K562 (cell line): Measurements from ENCODE around the gene SEZ6. TPM values are rescaled to one million over a fixed set of nuclear protein-coding genes. Genes with fewer than 3 reads are reported as not detected.

ENCODE experiments used
- ARID1B ChIP-seq: fragments of 450-650 bp; IDR thresholded peaks from 2 replicates; pipeline ENCODE4 v1.6.1; 2016; ENCODE audit warnings: antibody characterized with exemption, mild to moderate bottlenecking, inconsistent platforms
- ELF1 ChIP-seq: fragments of 200-800 bp; sonication (Bioruptor generic); IDR thresholded peaks from 2 replicates; pipeline ENCODE4 v1.6.1; 2016; ENCODE audit warnings: missing genetic modification characterization, missing compliant biosample characterization
- ELF4 ChIP-seq: fragments of 450-650 bp; formaldehyde crosslinking; IDR thresholded peaks from 2 replicates; pipeline ENCODE4 v1.4.0; 2022; ENCODE audit warnings: missing genetic modification characterization
- ID3 ChIP-seq, 2 experiments: fragments of 250-450 bp in 1 of 2; fragments of 450-650 bp in 1 of 2; sonication (Bioruptor Pico) in 1 of 2; IDR thresholded peaks; 2 replicates each; pipeline versions ENCODE4 v1.6.1 to v1.8.0; 2016 to 2021; ENCODE audit warnings: mild to moderate bottlenecking in 2 of 2, moderate library complexity in 2 of 2, missing compliant biosample characterization in 1 of 2, missing genetic modification characterization in 1 of 2
- JUND ChIP-seq, 2 experiments: IDR thresholded peaks; 2 replicates in 1 of 2; 3 replicates in 1 of 2; pipeline ENCODE4 v1.6.1; 2011; ENCODE audit warnings: borderline replicate concordance in 2 of 2, low read depth in 2 of 2, low read length in 2 of 2, improper control_type of control experiment in 1 of 2, missing biosample characterization in 1 of 2, missing genetic modification characterization in 1 of 2, missing genetic modification reagents in 1 of 2
- LEF1 ChIP-seq: fragments of 450-650 bp; IDR thresholded peaks from 2 replicates; pipeline ENCODE4 v1.6.1; 2016; ENCODE audit warnings: mild to moderate bottlenecking
- MAFF ChIP-seq: IDR thresholded peaks from 2 replicates; pipeline ENCODE4 v1.6.1; 2012; ENCODE audit warnings: low read length, improper control_type of control experiment
- NCOA1 ChIP-seq: fragments of 450-650 bp; IDR thresholded peaks from 2 replicates; pipeline ENCODE4 v1.6.1; 2016; ENCODE audit warnings: low read depth
- POLR2AphosphoS5 ChIP-seq: IDR thresholded peaks from 2 replicates; pipeline ENCODE4 v1.6.1; 2011; ENCODE audit warnings: mild to moderate bottlenecking, low read depth, low read length, moderate library complexity; ENCODE audit not compliant: control insufficient read depth, insufficient read depth
- SIN3A ChIP-seq, 2 experiments: fragments of 150-350 bp in 1 of 2; IDR thresholded peaks; 2 replicates each; pipeline ENCODE4 v1.6.1; 2011 to 2016; ENCODE audit warnings: borderline replicate concordance in 2 of 2, low read depth in 2 of 2, low read length in 2 of 2, mild to moderate bottlenecking in 2 of 2, moderate library complexity in 2 of 2; ENCODE audit not compliant: control insufficient read depth in 1 of 2
- SRF ChIP-seq, 2 experiments: fragments of 250-450, 450-650 bp in 1 of 2; sonication (Bioruptor Pico) in 1 of 2; sonication (generic) in 1 of 2; formaldehyde crosslinking; IDR thresholded peaks; 2 replicates each; pipeline versions ENCODE4 v1.5.0 to v1.5.1; 2020 to 2022; ENCODE audit warnings: mild to moderate bottlenecking in 1 of 2, missing genetic modification reagents in 1 of 2
- SUPT5H ChIP-seq: fragments of 450-650 bp; IDR thresholded peaks from 2 replicates; pipeline ENCODE4 v1.6.1; 2016
- TCF7L2 ChIP-seq: fragments of 150-350 bp; IDR thresholded peaks from 2 replicates; pipeline ENCODE4 v1.6.1; 2016; ENCODE audit warnings: low read depth, mild to moderate bottlenecking, low read length, moderate library complexity
- ZNF75A ChIP-seq: fragments of 450-650 bp; formaldehyde crosslinking; IDR thresholded peaks from 2 replicates; pipeline ENCODE4 v1.4.0; 2020; ENCODE audit warnings: mild to moderate bottlenecking
- polyA plus RNA-seq, 8 experiments: library from polyadenylated mRNA; depleted of rRNA in 4 of 8; stranded (reverse) in 5 of 8; unstranded in 3 of 8; fragments of >200 nt; fragmentation: Nextera tagmentation in 2 of 8; fragmentation: Illumina TruSeq in 1 of 8; extraction: Ambion mirVana in 2 of 8; extraction: Trizol in 1 of 8; gene quantifications; 2 replicates each; pipeline versions ENCODE4 v1.2.1 to v1.2.3, GENCODE V29; 2011 to 2014; ENCODE audit warnings: inconsistent platforms in 1 of 8, missing spikeins in 1 of 8
- total RNA-seq, 7 experiments: library from RNA; depleted of rRNA in 6 of 7; stranded (reverse); fragments of >200 nt in 6 of 7; fragmentation: Illumina TruSeq in 2 of 7; extraction: Trizol in 2 of 7; gene quantifications; 2 replicates each; pipeline versions ENCODE4 v1.2.1 to v1.2.3, GENCODE V29; 2011 to 2021; ENCODE audit warnings: low replicate concordance in 1 of 7
- TF ChIP-seq, protein P1 (sequence below): fragments of 200-800 bp; sonication (Bioruptor generic); IDR thresholded peaks from 2 replicates; pipeline ENCODE4 v1.6.1; 2017; ENCODE audit warnings: missing genetic modification characterization, missing compliant biosample characterization
- TF ChIP-seq, protein P2 (sequence below): fragments of 450-650 bp; IDR thresholded peaks from 2 replicates; pipeline ENCODE4 v1.6.1; 2017; ENCODE audit warnings: antibody characterized with exemption, mild to moderate bottlenecking

SEZ6 gene
- total and polyA plus RNA-seq, 9 of the 15 experiments (the other 6 are each of a cell fraction or from before 2014, with no cell fraction given): not detected

- TF ChIP-seq, protein P1, sequence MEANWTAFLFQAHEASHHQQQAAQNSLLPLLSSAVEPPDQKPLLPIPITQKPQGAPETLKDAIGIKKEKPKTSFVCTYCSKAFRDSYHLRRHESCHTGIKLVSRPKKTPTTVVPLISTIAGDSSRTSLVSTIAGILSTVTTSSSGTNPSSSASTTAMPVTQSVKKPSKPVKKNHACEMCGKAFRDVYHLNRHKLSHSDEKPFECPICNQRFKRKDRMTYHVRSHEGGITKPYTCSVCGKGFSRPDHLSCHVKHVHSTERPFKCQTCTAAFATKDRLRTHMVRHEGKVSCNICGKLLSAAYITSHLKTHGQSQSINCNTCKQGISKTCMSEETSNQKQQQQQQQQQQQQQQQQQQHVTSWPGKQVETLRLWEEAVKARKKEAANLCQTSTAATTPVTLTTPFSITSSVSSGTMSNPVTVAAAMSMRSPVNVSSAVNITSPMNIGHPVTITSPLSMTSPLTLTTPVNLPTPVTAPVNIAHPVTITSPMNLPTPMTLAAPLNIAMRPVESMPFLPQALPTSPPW (CRISPR knock-in tag): peak; percentile 32; the same call in 1 of the 2 replicates
- TF ChIP-seq ID3 (CRISPR knock-in tag; IDR thresholded peaks at IDR 0.05) (no peak), ID3 (tag; IDR thresholded peaks at IDR 0.05) (no peak), LEF1 (no peak), ELF4 (CRISPR knock-in tag) (0 out of 2 replicates have a peak, but pooled peaks have one; percentile 43), SRF (CRISPR knock-in tag; IDR thresholded peaks at IDR 0.05) (no peak), TCF7L2 (no peak), ELF1 (tag) (no peak), SIN3A (IDR thresholded peaks at IDR 0.05; ENCODE audit: borderline replicate concordance in 2 of 2, control insufficient read depth in 1 of 2, low read depth in 2 of 2, low read length in 2 of 2) (0 out of 4 replicates have a peak, but pooled peaks of 1 of the 2 experiments have one; percentile 14), NCOA1 (no peak), JUND (IDR thresholded peaks at IDR 0.05; ENCODE audit: borderline replicate concordance, low read depth, low read length) (0 out of 2 replicates have a peak, but pooled peaks have one; percentile 7), JUND (tag; IDR thresholded peaks at IDR 0.05; ENCODE audit: borderline replicate concordance, low read depth, low read length) (no peak; the same call in 2 of the 3 replicates), ARID1B (peak; percentile 51), ZNF75A (peak; percentile 79), SUPT5H (no peak), MAFF (0 out of 2 replicates have a peak, but pooled peaks have one; percentile 5), POLR2AphosphoS5 (peak; percentile 24; the same call in 1 of the 2 replicates)
- TF ChIP-seq, protein P2, sequence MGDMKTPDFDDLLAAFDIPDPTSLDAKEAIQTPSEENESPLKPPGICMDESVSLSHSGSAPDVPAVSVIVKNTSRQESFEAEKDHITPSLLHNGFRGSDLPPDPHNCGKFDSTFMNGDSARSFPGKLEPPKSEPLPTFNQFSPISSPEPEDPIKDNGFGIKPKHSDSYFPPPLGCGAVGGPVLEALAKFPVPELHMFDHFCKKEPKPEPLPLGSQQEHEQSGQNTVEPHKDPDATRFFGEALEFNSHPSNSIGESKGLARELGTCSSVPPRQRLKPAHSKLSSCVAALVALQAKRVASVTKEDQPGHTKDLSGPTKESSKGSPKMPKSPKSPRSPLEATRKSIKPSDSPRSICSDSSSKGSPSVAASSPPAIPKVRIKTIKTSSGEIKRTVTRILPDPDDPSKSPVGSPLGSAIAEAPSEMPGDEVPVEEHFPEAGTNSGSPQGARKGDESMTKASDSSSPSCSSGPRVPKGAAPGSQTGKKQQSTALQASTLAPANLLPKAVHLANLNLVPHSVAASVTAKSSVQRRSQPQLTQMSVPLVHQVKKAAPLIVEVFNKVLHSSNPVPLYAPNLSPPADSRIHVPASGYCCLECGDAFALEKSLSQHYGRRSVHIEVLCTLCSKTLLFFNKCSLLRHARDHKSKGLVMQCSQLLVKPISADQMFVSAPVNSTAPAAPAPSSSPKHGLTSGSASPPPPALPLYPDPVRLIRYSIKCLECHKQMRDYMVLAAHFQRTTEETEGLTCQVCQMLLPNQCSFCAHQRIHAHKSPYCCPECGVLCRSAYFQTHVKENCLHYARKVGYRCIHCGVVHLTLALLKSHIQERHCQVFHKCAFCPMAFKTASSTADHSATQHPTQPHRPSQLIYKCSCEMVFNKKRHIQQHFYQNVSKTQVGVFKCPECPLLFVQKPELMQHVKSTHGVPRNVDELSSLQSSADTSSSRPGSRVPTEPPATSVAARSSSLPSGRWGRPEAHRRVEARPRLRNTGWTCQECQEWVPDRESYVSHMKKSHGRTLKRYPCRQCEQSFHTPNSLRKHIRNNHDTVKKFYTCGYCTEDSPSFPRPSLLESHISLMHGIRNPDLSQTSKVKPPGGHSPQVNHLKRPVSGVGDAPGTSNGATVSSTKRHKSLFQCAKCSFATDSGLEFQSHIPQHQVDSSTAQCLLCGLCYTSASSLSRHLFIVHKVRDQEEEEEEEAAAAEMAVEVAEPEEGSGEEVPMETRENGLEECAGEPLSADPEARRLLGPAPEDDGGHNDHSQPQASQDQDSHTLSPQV: 0 out of 2 replicates have a peak, but pooled peaks have one; percentile 15
Measured at GRCh38 chr17:28906706-28907438, 99.0 kb downstream of the SEZ6 start (continued).
